ENCODE data around the gene PCSK1N. TPM values are rescaled to one million over a fixed set of nuclear protein-coding genes. Genes with fewer than 3 reads are reported as not detected.

Gene PCSK1N
- total RNA-seq, 1 donor from 2014 or later = 0.67 TPM

GRCh38 chrX:48793935-48794334 is 41.5 kb downstream of the PCSK1N start:
- ATAC-seq (no peak), DNase-seq (ENCODE audit: low spot score) (no peak)
- intact Hi-C loops (cut with DNase I) = no loop called here

GRCh38 chrX:48792219-48792618 is 43.2 kb downstream of the PCSK1N start:
- intact Hi-C loops (cut with DNase I) = no loop called here

GRCh38 chrX:48791063-48791820 is 44.2 kb downstream of the PCSK1N start:
- DNase-seq (ENCODE audit: low spot score) (no peak), ATAC-seq (no peak)
- intact Hi-C loops (cut with DNase I) = no loop called here

More at GRCh38 chrX:48792219-48792618, 43.2 kb downstream of the PCSK1N start:
- ATAC-seq = no peak
- DNase-seq (ENCODE audit: low spot score) = no peak

- intact Hi-C loops (cut with DNase I) = no loop called here
- ATAC-seq (no peak), DNase-seq (ENCODE audit: low spot score) (no peak)
These were observed 44.9 kb downstream of the PCSK1N start for GRCh38 chrX:48790477-48790876.

- no peak for DNase-seq (ENCODE audit: low spot score)
- no peak for ATAC-seq
- intact Hi-C loops (cut with DNase I) = no loop called here
These were observed 45.8 kb downstream of the PCSK1N start for GRCh38 chrX:48789366-48790220.

GRCh38 chrX:48787505-48788443 is 47.6 kb downstream of the PCSK1N start:
- DNase-seq (ENCODE audit: low spot score) (no peak), ATAC-seq (no peak)
- intact Hi-C loops (cut with DNase I) = no loop called here

GRCh38 chrX:48786825-48787504 is 48.4 kb downstream of the PCSK1N start:
- intact Hi-C loops (cut with DNase I) = no loop called here
- ATAC-seq (no peak), DNase-seq (ENCODE audit: low spot score) (no peak)

- intact Hi-C loops (cut with DNase I) = no loop called here
- DNase-seq (ENCODE audit: low spot score) (no peak), ATAC-seq (no peak)
These were observed 49.0 kb downstream of the PCSK1N start, which contains the start of gene GATA1 for GRCh38 chrX:48786341-48786800. TSS of gene GATA1 (plus strand) at chrX:48786590. CDS start at chrX:48791110, 4,520 bp downstream.

GRCh38 chrX:48785540-48786214 is 49.7 kb downstream of the PCSK1N start:
- ATAC-seq = no peak
- DNase-seq (ENCODE audit: low spot score) = no peak
- intact Hi-C loops (cut with DNase I) = no loop called here

GRCh38 chrX:48785186-48785539 is 50.2 kb downstream of the PCSK1N start:
- DNase-seq (ENCODE audit: low spot score) = no peak

GRCh38 chrX:48784726-48785125 is 50.7 kb downstream of the PCSK1N start:
- intact Hi-C loops (cut with DNase I) = no loop called here
- no peak for ATAC-seq

More at GRCh38 chrX:48785186-48785539, 50.2 kb downstream of the PCSK1N start:
- no peak for ATAC-seq
- intact Hi-C loops (cut with DNase I) = no loop called here

GRCh38 chrX:48782795-48783194 is 52.6 kb downstream of the PCSK1N start:
- DNase-seq (ENCODE audit: low spot score) (no peak), ATAC-seq (no peak)
- intact Hi-C loops (cut with DNase I) = no loop called here

More at GRCh38 chrX:48784726-48785125, 50.7 kb downstream of the PCSK1N start:
- DNase-seq (ENCODE audit: low spot score) = no peak

GRCh38 chrX:48782216-48782615 is 53.2 kb downstream of the PCSK1N start:
- ATAC-seq = no peak
- intact Hi-C loops (cut with DNase I) = no loop called here

GRCh38 chrX:48781705-48782104 is 53.7 kb downstream of the PCSK1N start:
- ATAC-seq (no peak), DNase-seq (ENCODE audit: low spot score) (no peak)
- intact Hi-C loops (cut with DNase I) = no loop called here

More at GRCh38 chrX:48782216-48782615, 53.2 kb downstream of the PCSK1N start:
- no peak for DNase-seq (ENCODE audit: low spot score)
